OCI-LY7 (cell line): Measurements from ENCODE around the gene PALLD.

Experiments used
- CTCF ChIP-seq: fragments of 200-600 bp; sonication (generic); conservative IDR thresholded peaks from 2 replicates; pipeline ENCODE4 v1.5.1; 2014; ENCODE audit warnings: mild to moderate bottlenecking, antibody characterized with exemption, low read length, moderate library complexity, mixed read lengths
- EZH2phosphoT487 ChIP-seq: fragments of 200-600 bp; sonication (generic); IDR thresholded peaks from 2 replicates; pipeline ENCODE4 v1.6.1; 2018; ENCODE audit warnings: low read depth, borderline replicate concordance, mild to moderate bottlenecking, mixed run types, antibody characterized with exemption, low read length, moderate library complexity, mixed read lengths

DNA sequence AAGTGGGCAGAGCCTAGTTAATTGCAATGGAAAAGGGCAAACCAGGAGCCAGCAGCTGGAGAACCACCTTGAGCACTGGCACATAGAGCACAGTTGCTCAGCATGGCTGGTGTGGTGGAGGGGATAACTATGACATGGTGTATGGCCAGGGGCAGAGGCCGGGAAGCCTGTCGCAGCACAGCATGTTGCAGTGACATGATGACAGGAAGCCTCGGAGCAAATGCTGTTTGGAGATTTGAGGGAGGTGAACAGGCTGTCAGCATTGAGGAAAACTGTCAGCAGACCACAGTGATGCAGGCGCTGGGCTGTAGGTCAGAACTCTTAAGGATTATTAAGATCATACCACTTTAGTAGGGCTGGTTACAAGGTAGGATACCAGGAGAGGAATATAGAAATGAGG lies 284.5 kb downstream of the PALLD start:
- TF ChIP-seq CTCF (no peak), EZH2phosphoT487 (no peak)
